Keratinocyte (primary cell): ENCODE measurements around the gene NUP160. TPM values are rescaled to one million over a fixed set of nuclear protein-coding genes. Genes with fewer than 3 reads are reported as not detected.
A peak's percentile ranks its signal among the peaks of the same experiment; 100 is the strongest.

Source experiments
- DNase-seq: peaks from one replicate; pipeline ENCODE4 v3.0.0-alpha.2; 2011; ENCODE audit warnings: low read depth, missing footprints, low spot score
- FAIRE-seq: peaks from 2 replicates; lab custom pipeline; 2011; peaks lifted over from hg19 to GRCh38; lab: Jason Lieb, UNC
- H2AFZ ChIP-seq: 2 replicates; pipeline ENCODE4 v1.6.0; 2012; ENCODE audit warnings: low read length, control low read depth, inconsistent platforms; ENCODE audit not compliant: control insufficient read depth
- H3K27ac ChIP-seq: 2 replicates; pipeline ENCODE4 v1.5.1; 2011; ENCODE audit warnings: low read length; ENCODE audit not compliant: control insufficient read depth, insufficient read depth
- H3K27me3 ChIP-seq: 3 replicates; pipeline ENCODE4 v1.6.0; 2011; ENCODE audit warnings: low read length; ENCODE audit not compliant: control insufficient read depth, insufficient read depth; ENCODE audit errors: extremely low read depth
- H3K36me3 ChIP-seq, 2 experiments: 2 replicates in 1 of 2; 3 replicates in 1 of 2; pipeline ENCODE4 v1.5.1; 2011; ENCODE audit warnings: low read length in 2 of 2, mild to moderate bottlenecking in 1 of 2; ENCODE audit not compliant: control insufficient read depth in 2 of 2, insufficient read depth in 2 of 2; ENCODE audit errors: extremely low read depth in 1 of 2
- H3K4me1 ChIP-seq: 3 replicates; pipeline ENCODE4 v1.5.1; 2011; ENCODE audit warnings: low read length; ENCODE audit not compliant: control insufficient read depth, insufficient read depth; ENCODE audit errors: extremely low read depth
- H3K4me2 ChIP-seq: 3 replicates; pipeline ENCODE4 v1.6.0; 2011; ENCODE audit warnings: low read depth, low read length; ENCODE audit not compliant: control insufficient read depth, insufficient read depth; ENCODE audit errors: extremely low read depth
- H3K4me3 ChIP-seq, 3 experiments: fragments of 200-600 bp in 1 of 3; sonication (generic) in 1 of 3; 2 replicates in 2 of 3; 3 replicates in 1 of 3; pipeline ENCODE4 v1.5.1; 2011 to 2016; ENCODE audit warnings: low read length in 3 of 3, mild to moderate bottlenecking in 3 of 3, control low read depth in 2 of 3, inconsistent platforms in 1 of 3, low read depth in 1 of 3, mixed read lengths in 1 of 3, mixed run types in 1 of 3, moderate library complexity in 1 of 3; ENCODE audit not compliant: control insufficient read depth in 2 of 3, insufficient read depth in 2 of 3; ENCODE audit errors: extremely low read depth in 1 of 3
- H3K79me2 ChIP-seq: 2 replicates; pipeline ENCODE4 v1.6.0; 2012; ENCODE audit warnings: low read length; ENCODE audit not compliant: control insufficient read depth, insufficient read depth
- H3K9ac ChIP-seq: 3 replicates; pipeline ENCODE4 v1.6.0; 2011; ENCODE audit warnings: low read length; ENCODE audit not compliant: control insufficient read depth, insufficient read depth; ENCODE audit errors: extremely low read depth
- H3K9me1 ChIP-seq: 3 replicates; pipeline ENCODE4 v1.6.0; 2011; ENCODE audit warnings: low read length; ENCODE audit not compliant: control insufficient read depth, insufficient read depth; ENCODE audit errors: extremely low read depth
- H3K9me3 ChIP-seq: 2 replicates; pipeline ENCODE4 v1.5.1; 2012; ENCODE audit warnings: low read depth, low read length; ENCODE audit not compliant: control insufficient read depth
- H4K20me1 ChIP-seq: 3 replicates; pipeline ENCODE4 v1.6.0; 2011; ENCODE audit warnings: low read length; ENCODE audit not compliant: control insufficient read depth, insufficient read depth; ENCODE audit errors: extremely low read depth
- CTCF ChIP-seq, 3 experiments: IDR thresholded peaks in 1 of 3; conservative IDR thresholded peaks in 1 of 3; optimal IDR thresholded peaks in 1 of 3; 2 replicates in 2 of 3; 3 replicates in 1 of 3; pipeline versions ENCODE3 to v1.5.1; 2011; ENCODE audit warnings: low read length in 3 of 3, mild to moderate bottlenecking in 3 of 3, moderate library complexity in 2 of 3, control low read depth in 1 of 3, inconsistent platforms in 1 of 3; ENCODE audit not compliant: insufficient read depth in 2 of 3; ENCODE audit errors: extremely low read depth in 1 of 3
- EZH2 ChIP-seq: IDR thresholded peaks from one replicate; pipeline ENCODE4 v1.6.1; 2012; ENCODE audit warnings: inconsistent platforms, mild to moderate bottlenecking, low read length, moderate library complexity
- dilution Hi-C: fragments of 300-500 bp; cut with MboI; formaldehyde crosslinking; loops from one replicate; pipeline ENCODE4 v1.7.0; 2020; ENCODE audit warnings: low sequenced_read_pairs; ENCODE audit not compliant: extremely low pct_ligation_motif_present
- polyA plus RNA-seq, 5 experiments: library from polyadenylated mRNA; depleted of rRNA in 3 of 5; stranded (reverse) in 3 of 5; stranded (forward) in 1 of 5; unstranded in 1 of 5; fragments of >200 nt; gene quantifications; 1 replicate in 1 of 5; 2 replicates in 3 of 5; 3 replicates in 1 of 5; pipeline versions ENCODE4 v1.2.1 to v1.2.3, GENCODE V29; 2011 to 2012; ENCODE audit warnings: missing spikeins in 2 of 5, low read depth in 1 of 5, low replicate concordance in 1 of 5

Gene NUP160
- polyA plus RNA-seq, 1 donor (not counting 4 experiments of a cell fraction or from before 2014, with no cell fraction given): 26.6 TPM

GRCh38 chr11:47768101-47768612 lies 80.0 kb downstream of the NUP160 start:
- FAIRE-seq (no peak), DNase-seq (no peak)
- Histone ChIP-seq H3K79me2 (peaks cover 38% of the 10 kb centered on the region), H3K27ac (peak overlapping the region; percentile 87), H3K4me1 (peaks cover 20% of the 10 kb centered on the region), H2AFZ (peak overlapping the region; percentile 54), H3K27me3 (no peaks in the 10 kb centered on the region), H3K4me3 (peak overlapping the region; percentile 48 to 65 (median 63)), H3K36me3 (peaks cover 7 to 11% of the 10 kb centered on the region in 2 experiments), H3K9me1 (no peaks in the 10 kb centered on the region), H4K20me1 (peaks cover 4% of the 10 kb centered on the region), H3K9ac (peak overlapping the region; percentile 96), H3K4me2 (peak overlapping the region; percentile 74), H3K9me3 (no peaks in the 10 kb centered on the region)
- dilution Hi-C loops: no loop called here
- TF ChIP-seq EZH2 (no peak), CTCF (optimal IDR thresholded peaks at IDR 0.05 in 1 of 3, IDR thresholded peaks at IDR 0.05 in 1 of 3, conservative IDR thresholded peaks at IDR 0.05 in 1 of 3; ENCODE audit: extremely low read depth in 1 of 3, insufficient read depth in 2 of 3, low read length in 3 of 3) (peak in 1 of 3 experiments; percentile 4)

GRCh38 chr11:47766509-47767227 lies 81.5 kb downstream of the NUP160 start:
- Histone ChIP-seq H2AFZ (peak overlapping the region; percentile 71), H3K4me3 (peak overlapping the region; percentile 84 to 100 (median 99)), H3K9me3 (no peaks in the 10 kb centered on the region), H3K27me3 (no peaks in the 10 kb centered on the region), H4K20me1 (peaks cover 4% of the 10 kb centered on the region), H3K79me2 (peaks cover 51% of the 10 kb centered on the region), H3K4me1 (peaks cover 20% of the 10 kb centered on the region), H3K27ac (peak overlapping the region; percentile 87), H3K36me3 (peaks cover 10 to 11% of the 10 kb centered on the region in 2 experiments), H3K9ac (peak overlapping the region; percentile 99), H3K4me2 (peak overlapping the region; percentile 81), H3K9me1 (no peaks in the 10 kb centered on the region)
- DNase-seq: no peak
- no peak for TF ChIP-seq EZH2
- TF ChIP-seq CTCF (optimal IDR thresholded peaks at IDR 0.05 in 1 of 3, IDR thresholded peaks at IDR 0.05 in 1 of 3, conservative IDR thresholded peaks at IDR 0.05 in 1 of 3; ENCODE audit: extremely low read depth in 1 of 3, insufficient read depth in 2 of 3, low read length in 3 of 3): no peak
- dilution Hi-C loops: no loop called here
- FAIRE-seq: no peak
